RWPE1 (cell line): ENCODE results near the gene ZYG11B.
"Not testable (repeated sequence)": the region's sequence is repeated elsewhere in the genome, so short reads cannot be mapped to it uniquely, and the experiment has no call there.

Experiments
- CTCF ChIA-PET: fragments of 350-600 bp; sonication (Branson Sonifier 250); formaldehyde crosslinking; extraction: SDS; loops from one replicate; lab custom pipeline; 2021; lab: Yijun Ruan, JAX
- POLR2A ChIA-PET: fragments of 400-600 bp; formaldehyde crosslinking; extraction: SDS; loops from one replicate; lab custom pipeline; 2020; ENCODE audit warnings: antibody characterized with exemption; ENCODE audit not compliant: low non-redundant PET; lab: Yijun Ruan, JAX
- DNase-seq: peaks from one replicate; pipeline ENCODE4 v3.0.0; 2012; ENCODE audit warnings: low spot score
- H3K27ac ChIP-seq: fragments of 450-650 bp; 2 replicates; pipeline ENCODE4 v1.5.1; 2017
- CTCF ChIP-seq: fragments of 450-650 bp; conservative IDR thresholded peaks from 2 replicates; pipeline ENCODE4 v1.5.1; 2017; ENCODE audit warnings: low read depth, mild to moderate bottlenecking

Gene ZYG11B

GRCh38 chr1:52706941-52707926 lies 19.0 kb upstream of the ZYG11B start:
- POLR2A ChIA-PET: no interaction called here
- no peak for TF ChIP-seq CTCF
- CTCF ChIA-PET: interaction anchor here (0.6 to 0.7 kb wide), 3 partner anchors 13 to 478 kb away, joined by 3 to 4 read pairs (median 3); no protein-coding TSS in a partner anchor
- no peak overlapping the region; the same call in 1 of the 2 replicates for H3K27ac ChIP-seq
- DNase-seq: no peak

- peak; percentile 33 for DNase-seq
- no peak for TF ChIP-seq CTCF
- ChIA-PET POLR2A (no interaction called here), CTCF (no interaction called here)
- peak overlapping the region; percentile 45 for H3K27ac ChIP-seq
Measured at GRCh38 chr1:52707927-52708655, 18.2 kb upstream of the ZYG11B start.

- ChIA-PET POLR2A (no interaction called here), CTCF (no interaction called here)
Measured at GRCh38 chr1:52709016-52709415, 17.2 kb upstream of the ZYG11B start.

GRCh38 chr1:52713590-52713989 lies 12.7 kb upstream of the ZYG11B start:
- no peak for TF ChIP-seq CTCF
- H3K27ac ChIP-seq: no peak overlapping the region
- POLR2A ChIA-PET: no interaction called here
- no peak for DNase-seq
- CTCF ChIA-PET: interaction anchor here (0.6 kb wide), 2 partner anchors 12 to 308 kb away, joined by 3 to 5 read pairs; no protein-coding TSS in a partner anchor

More at GRCh38 chr1:52709016-52709415, 17.2 kb upstream of the ZYG11B start:
- H3K27ac ChIP-seq: peak overlapping the region; percentile 45
- no peak for TF ChIP-seq CTCF
- no peak for DNase-seq

GRCh38 chr1:52715296-52715695 lies 11.0 kb upstream of the ZYG11B start:
- CTCF ChIA-PET: interaction anchor here (1.2 kb wide), 1 partner anchor 12 kb away, joined by 3 read pairs; no protein-coding TSS in a partner anchor
- H3K27ac ChIP-seq, POLR2A ChIA-PET, DNase-seq: not testable (repeated sequence)

GRCh38 chr1:52723260-52723659 lies 3.0 kb upstream of the ZYG11B start:
- no peak for TF ChIP-seq CTCF
- DNase-seq: no peak
- H3K27ac ChIP-seq: no peak overlapping the region
- ChIA-PET CTCF (no interaction called here), POLR2A (no interaction called here)
